Measurements from ENCODE around the gene TMEM151B.
"Not testable (repeated sequence)": the region's sequence is repeated elsewhere in the genome, so short reads cannot be mapped to it uniquely, and the experiment has no call there.

DNA sequence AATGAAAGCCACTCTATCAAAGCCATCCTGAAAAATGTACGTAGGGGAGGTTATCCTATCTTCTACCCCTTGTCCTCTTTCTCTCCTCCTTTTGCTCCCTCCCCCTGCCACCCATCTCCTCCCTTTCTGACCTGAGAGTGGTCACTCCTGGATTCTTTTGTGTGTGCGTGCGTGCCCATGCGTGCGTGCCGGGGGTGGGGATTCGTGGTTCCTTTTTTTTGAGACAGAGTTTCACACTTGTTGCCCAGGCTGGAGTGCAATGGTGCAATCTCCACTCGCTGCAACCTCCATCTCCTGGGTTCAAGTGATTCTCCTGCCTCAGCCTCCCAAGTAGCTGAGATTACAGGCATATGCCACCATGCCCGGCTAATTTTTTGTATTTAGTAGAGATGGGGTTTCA lies 38.8 kb upstream of the TMEM151B start:
- not testable (repeated sequence) for TF ChIP-seq CTCF (IDR thresholded peaks at IDR 0.05; ENCODE audit: low read depth, low read length); POLR2A (IDR thresholded peaks at IDR 0.05; ENCODE audit: extremely low read depth, insufficient read length); MYC (IDR thresholded peaks at IDR 0.05; ENCODE audit: low read depth, low read length)

All from NB4 (cell line).